Measurements from ENCODE around the gene PFKL.

The PFKL gene

GRCh38 chr21:44364151-44365053 lies 64.5 kb downstream of the PFKL start:
- DNase-seq (ENCODE audit: low read depth), result no peak

GRCh38 chr21:44365251-44365966 lies 65.6 kb downstream of the PFKL start:
- DNase-seq (ENCODE audit: low read depth), result no peak

- DNase-seq (ENCODE audit: low read depth), result no peak
Measured at GRCh38 chr21:44365967-44366585, 66.2 kb downstream of the PFKL start.

- no peak for DNase-seq (ENCODE audit: low read depth)
Measured at GRCh38 chr21:44366586-44367211, 66.8 kb downstream of the PFKL start.

- no peak for DNase-seq (ENCODE audit: low read depth)
Measured at GRCh38 chr21:44368711-44369446, 69.0 kb downstream of the PFKL start.

- DNase-seq (ENCODE audit: low read depth), result no peak
Measured at GRCh38 chr21:44370027-44370735, 70.3 kb downstream of the PFKL start.

- no peak for DNase-seq (ENCODE audit: low read depth)
Measured at GRCh38 chr21:44370786-44371410, 71.0 kb downstream of the PFKL start.

- DNase-seq (ENCODE audit: low read depth), result no peak
Measured at GRCh38 chr21:44371596-44371995, 71.7 kb downstream of the PFKL start.

GRCh38 chr21:44372616-44373015 lies 72.8 kb downstream of the PFKL start:
- DNase-seq (ENCODE audit: low read depth), result no peak

- DNase-seq (ENCODE audit: low read depth), result no peak
Measured at GRCh38 chr21:44374601-44375280, 74.9 kb downstream of the PFKL start.

GRCh38 chr21:44375281-44375651 lies 75.4 kb downstream of the PFKL start:
- no peak for DNase-seq (ENCODE audit: low read depth)

GRCh38 chr21:44375761-44376241 lies 75.9 kb downstream of the PFKL start:
- no peak for DNase-seq (ENCODE audit: low read depth)

- no peak for DNase-seq (ENCODE audit: low read depth)
Measured at GRCh38 chr21:44376606-44377005, 76.8 kb downstream of the PFKL start.
